PC-9 (cell line): Measurements from ENCODE around the gene MAP3K5.

Experiments used
- EZH2 ChIP-seq: fragments of 200-600 bp; sonication (generic); IDR thresholded peaks from 2 replicates; pipeline ENCODE4 v1.8.0; 2017; ENCODE audit warnings: antibody characterized with exemption, low read depth
- TF ChIP-seq, protein P1 (sequence below): fragments of 200-600 bp; sonication (generic); conservative IDR thresholded peaks from 2 replicates; pipeline ENCODE4 v1.6.1; 2017; ENCODE audit warnings: mixed run types, antibody characterized with exemption, mild to moderate bottlenecking, moderate library complexity

DNA sequence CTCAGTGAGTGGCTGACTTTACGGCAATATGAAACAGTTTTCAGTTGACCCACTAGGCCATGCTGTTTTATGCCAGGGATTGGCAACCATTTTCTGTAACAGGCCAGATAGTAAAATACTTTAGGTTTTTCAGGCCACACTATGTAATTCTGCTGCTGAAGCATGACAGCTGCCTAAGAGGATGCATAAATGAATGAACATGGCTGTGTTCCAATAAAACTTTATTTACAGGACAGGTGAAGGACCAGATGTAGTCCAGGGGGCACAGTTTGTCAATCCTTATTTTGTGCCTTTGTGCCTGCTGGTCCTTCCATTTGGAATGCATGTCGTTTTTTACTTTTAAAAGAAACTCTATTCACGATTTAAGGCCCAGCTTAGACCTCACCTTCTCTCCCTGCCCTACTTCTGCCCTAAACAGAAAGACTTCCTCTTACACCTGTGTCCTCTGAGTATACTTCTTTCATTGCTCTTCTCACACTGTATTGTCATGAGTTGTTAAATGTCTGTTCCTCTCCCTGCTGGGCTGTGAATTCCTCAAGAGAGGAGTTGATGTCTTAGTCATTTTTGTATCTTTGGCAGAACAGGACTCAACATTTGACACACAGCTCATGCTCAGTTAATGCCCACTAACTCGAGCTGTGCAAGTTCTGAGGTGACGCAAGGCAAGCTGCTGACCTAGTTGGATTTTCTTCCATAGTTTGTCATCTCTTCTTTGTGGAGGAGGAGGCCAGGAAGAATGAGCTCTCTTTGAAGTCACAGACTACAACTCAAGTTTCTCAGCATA, 152.0 kb downstream of the MAP3K5 start:
- TF ChIP-seq, protein P1, sequence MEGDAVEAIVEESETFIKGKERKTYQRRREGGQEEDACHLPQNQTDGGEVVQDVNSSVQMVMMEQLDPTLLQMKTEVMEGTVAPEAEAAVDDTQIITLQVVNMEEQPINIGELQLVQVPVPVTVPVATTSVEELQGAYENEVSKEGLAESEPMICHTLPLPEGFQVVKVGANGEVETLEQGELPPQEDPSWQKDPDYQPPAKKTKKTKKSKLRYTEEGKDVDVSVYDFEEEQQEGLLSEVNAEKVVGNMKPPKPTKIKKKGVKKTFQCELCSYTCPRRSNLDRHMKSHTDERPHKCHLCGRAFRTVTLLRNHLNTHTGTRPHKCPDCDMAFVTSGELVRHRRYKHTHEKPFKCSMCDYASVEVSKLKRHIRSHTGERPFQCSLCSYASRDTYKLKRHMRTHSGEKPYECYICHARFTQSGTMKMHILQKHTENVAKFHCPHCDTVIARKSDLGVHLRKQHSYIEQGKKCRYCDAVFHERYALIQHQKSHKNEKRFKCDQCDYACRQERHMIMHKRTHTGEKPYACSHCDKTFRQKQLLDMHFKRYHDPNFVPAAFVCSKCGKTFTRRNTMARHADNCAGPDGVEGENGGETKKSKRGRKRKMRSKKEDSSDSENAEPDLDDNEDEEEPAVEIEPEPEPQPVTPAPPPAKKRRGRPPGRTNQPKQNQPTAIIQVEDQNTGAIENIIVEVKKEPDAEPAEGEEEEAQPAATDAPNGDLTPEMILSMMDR, result no peak
- TF ChIP-seq EZH2, result no peak
